Neural progenitor cell (in vitro differentiated cells): ENCODE data around the gene CENPB. TPM values are rescaled to one million over a fixed set of nuclear protein-coding genes. Genes with fewer than 3 reads are reported as not detected.

Source experiments
- DNase-seq: peaks from one replicate; pipeline ENCODE4 v3.0.0-alpha.2; 2016; ENCODE audit warnings: low spot score
- H2AFZ ChIP-seq: fragments of 200-600 bp; sonication (generic); replicated peaks from 2 replicates; pipeline ENCODE4 v1.6.1; 2016; ENCODE audit warnings: antibody characterized with exemption
- H3F3A ChIP-seq: fragments of 200-600 bp; sonication (generic); 2 replicates; pipeline ENCODE4 v1.6.1; 2016; ENCODE audit warnings: antibody characterized with exemption, low read depth
- H3K27ac ChIP-seq: fragments of 200-600 bp; sonication (generic); 2 replicates; pipeline ENCODE4 v1.5.1; 2016; ENCODE audit warnings: mild to moderate bottlenecking
- H3K27me3 ChIP-seq: fragments of 200-600 bp; sonication (generic); 2 replicates; pipeline ENCODE4 v1.6.1; 2016; ENCODE audit warnings: mild to moderate bottlenecking, moderate library complexity
- H3K36me3 ChIP-seq: fragments of 200-600 bp; sonication (generic); 2 replicates; pipeline ENCODE4 v1.5.1; 2016
- H3K4me1 ChIP-seq: fragments of 200-600 bp; sonication (generic); 2 replicates; pipeline ENCODE4 v1.6.1; 2016; ENCODE audit warnings: mixed run types
- H3K4me2 ChIP-seq: fragments of 200-600 bp; sonication (generic); 2 replicates; pipeline ENCODE4 v1.6.1; 2016
- H3K4me3 ChIP-seq: fragments of 200-600 bp; sonication (generic); 2 replicates; pipeline ENCODE4 v1.5.1; 2016
- H3K79me2 ChIP-seq: fragments of 200-600 bp; sonication (generic); 2 replicates; pipeline ENCODE4 v1.6.1; 2016; ENCODE audit warnings: low read depth
- H3K9ac ChIP-seq: fragments of 200-600 bp; sonication (generic); 2 replicates; pipeline ENCODE4 v1.6.1; 2016
- H3K9me3 ChIP-seq: fragments of 200-600 bp; sonication (generic); 2 replicates; pipeline ENCODE4 v1.5.1; 2016; ENCODE audit warnings: low read depth
- H4K20me1 ChIP-seq: fragments of 200-600 bp; sonication (generic); 2 replicates; pipeline ENCODE4 v1.6.1; 2016; ENCODE audit warnings: low read depth
- H3K27ac Mint-ChIP-seq: 3 replicates; pipeline ENCODE4 v1.8.0; 2021; ENCODE audit warnings: mixed read lengths
- H3K27me3 Mint-ChIP-seq: 2 replicates; pipeline ENCODE4 v1.8.0; 2022; ENCODE audit warnings: low read depth, mild to moderate bottlenecking, inconsistent platforms, moderate library complexity, mixed read lengths; ENCODE audit not compliant: insufficient read depth
- H3K36me3 Mint-ChIP-seq: 3 replicates; pipeline ENCODE4 v1.8.0; 2021; ENCODE audit warnings: mixed read lengths
- H3K4me1 Mint-ChIP-seq: 3 replicates; pipeline ENCODE4 v1.8.0; 2021; ENCODE audit warnings: mixed read lengths
- H3K4me3 Mint-ChIP-seq: 3 replicates; pipeline ENCODE4 v1.8.0; 2021; ENCODE audit warnings: mild to moderate bottlenecking, moderate library complexity, mixed read lengths
- H3K9me3 Mint-ChIP-seq: 3 replicates; pipeline ENCODE4 v1.8.0; 2020; ENCODE audit warnings: mixed read lengths
- EZH2 ChIP-seq: fragments of 200-600 bp; sonication (generic); IDR thresholded peaks from 2 replicates; pipeline ENCODE4 v1.6.1; 2017; ENCODE audit warnings: antibody characterized with exemption, mild to moderate bottlenecking, moderate library complexity
- EZH2phosphoT487 ChIP-seq: fragments of 200-600 bp; sonication (generic); IDR thresholded peaks from 2 replicates; pipeline ENCODE4 v1.6.1; 2017; ENCODE audit warnings: antibody characterized with exemption
- total RNA-seq: library from RNA; depleted of rRNA; stranded (reverse); fragments of >200 nt; gene quantifications from 2 replicates; pipeline ENCODE4 v1.2.3, GENCODE V29; 2015; ENCODE audit warnings: low replicate concordance
- TF ChIP-seq, protein P1 (sequence below): fragments of 200-600 bp; sonication (generic); IDR thresholded peaks from 2 replicates; pipeline ENCODE4 v1.5.1; 2017; ENCODE audit warnings: antibody characterized with exemption, mild to moderate bottlenecking

Gene CENPB
- total RNA-seq, 1 donor from 2014 or later = 5.0 TPM

DNA sequence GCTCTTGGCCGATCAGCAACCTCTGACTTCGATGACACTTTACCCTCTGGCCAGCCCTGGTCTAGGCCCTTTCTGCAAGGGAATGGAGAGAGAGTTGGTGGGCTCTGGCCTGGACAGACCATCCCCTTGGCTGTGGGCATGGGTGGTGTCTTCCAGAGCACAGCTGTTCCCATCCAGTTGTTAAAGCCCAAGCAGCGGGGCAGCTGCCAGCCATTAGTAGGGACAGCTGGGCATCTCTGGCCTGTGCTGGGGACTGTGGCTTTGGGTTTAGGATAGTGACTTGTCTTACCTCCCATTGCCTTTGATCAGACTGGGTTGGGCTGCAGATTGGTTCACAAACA lies 12.3 kb upstream of the CENPB start:
- no peak overlapping the region for H3K27ac ChIP-seq
- peak overlapping the region; percentile 92 for H3K4me3 Mint-ChIP-seq

DNA sequence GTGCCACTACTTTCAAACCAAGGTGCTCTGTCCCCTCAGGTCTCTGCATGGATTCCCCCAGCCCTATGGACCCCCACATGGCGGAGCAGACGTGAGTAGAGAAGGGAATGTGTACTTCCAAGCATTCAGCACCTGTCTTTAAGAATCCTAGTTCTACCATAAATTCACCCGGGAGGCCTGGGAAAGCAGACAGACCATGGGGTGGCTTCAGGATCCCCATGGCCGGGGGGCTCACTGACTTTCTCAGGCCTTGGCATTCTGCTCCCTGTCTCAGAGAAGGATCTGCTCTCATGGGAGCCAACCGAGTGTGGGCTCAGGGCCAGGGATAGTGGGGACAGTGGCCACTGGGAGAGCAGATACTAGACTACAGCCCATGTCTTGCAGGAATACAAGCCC lies 11.8 kb upstream of the CENPB start:
- Histone ChIP-seq H3K9ac (no peak overlapping the region), H3K79me2 (no peaks in the 10 kb centered on the region), H3K27ac (no peak overlapping the region), H3F3A (peaks cover 30% of the 10 kb centered on the region), H3K4me1 (peaks cover 28% of the 10 kb centered on the region), H3K36me3 (no peaks in the 10 kb centered on the region), H3K27me3 (peaks cover 22% of the 10 kb centered on the region), H3K9me3 (no peaks in the 10 kb centered on the region), H2AFZ (no peak overlapping the region), H4K20me1 (peaks cover 9% of the 10 kb centered on the region), H3K4me3 (no peak overlapping the region), H3K4me2 (no peak overlapping the region)
- Mint-ChIP-seq H3K36me3 (peaks cover 20% of the 10 kb centered on the region), H3K4me1 (peaks cover 58% of the 10 kb centered on the region), H3K27me3 (peaks cover 17% of the 10 kb centered on the region), H3K9me3 (no peaks in the 10 kb centered on the region), H3K27ac (peak overlapping the region; percentile 79), H3K4me3 (peak overlapping the region; percentile 92)
- TF ChIP-seq, protein P1, sequence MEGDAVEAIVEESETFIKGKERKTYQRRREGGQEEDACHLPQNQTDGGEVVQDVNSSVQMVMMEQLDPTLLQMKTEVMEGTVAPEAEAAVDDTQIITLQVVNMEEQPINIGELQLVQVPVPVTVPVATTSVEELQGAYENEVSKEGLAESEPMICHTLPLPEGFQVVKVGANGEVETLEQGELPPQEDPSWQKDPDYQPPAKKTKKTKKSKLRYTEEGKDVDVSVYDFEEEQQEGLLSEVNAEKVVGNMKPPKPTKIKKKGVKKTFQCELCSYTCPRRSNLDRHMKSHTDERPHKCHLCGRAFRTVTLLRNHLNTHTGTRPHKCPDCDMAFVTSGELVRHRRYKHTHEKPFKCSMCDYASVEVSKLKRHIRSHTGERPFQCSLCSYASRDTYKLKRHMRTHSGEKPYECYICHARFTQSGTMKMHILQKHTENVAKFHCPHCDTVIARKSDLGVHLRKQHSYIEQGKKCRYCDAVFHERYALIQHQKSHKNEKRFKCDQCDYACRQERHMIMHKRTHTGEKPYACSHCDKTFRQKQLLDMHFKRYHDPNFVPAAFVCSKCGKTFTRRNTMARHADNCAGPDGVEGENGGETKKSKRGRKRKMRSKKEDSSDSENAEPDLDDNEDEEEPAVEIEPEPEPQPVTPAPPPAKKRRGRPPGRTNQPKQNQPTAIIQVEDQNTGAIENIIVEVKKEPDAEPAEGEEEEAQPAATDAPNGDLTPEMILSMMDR = no peak
- no peak for TF ChIP-seq EZH2
- TF ChIP-seq EZH2phosphoT487 = no peak
- no peak for DNase-seq

More for the DNA sequence above, 12.3 kb upstream of the CENPB start:
- Histone ChIP-seq H2AFZ (no peak overlapping the region), H3K4me3 (no peak overlapping the region), H3K27me3 (peaks cover 22% of the 10 kb centered on the region), H3K9me3 (no peaks in the 10 kb centered on the region), H3K4me2 (peak overlapping the region; percentile 44), H4K20me1 (peaks cover 9% of the 10 kb centered on the region), H3K9ac (no peak overlapping the region), H3K4me1 (peaks cover 28% of the 10 kb centered on the region), H3F3A (peaks cover 30% of the 10 kb centered on the region), H3K36me3 (no peaks in the 10 kb centered on the region), H3K79me2 (no peaks in the 10 kb centered on the region)
- peaks cover 58% of the 10 kb centered on the region for H3K4me1 Mint-ChIP-seq
- peak overlapping the region; percentile 79 for H3K27ac Mint-ChIP-seq
- H3K27me3 Mint-ChIP-seq = peaks cover 19% of the 10 kb centered on the region
- no peak for DNase-seq
- H3K9me3 Mint-ChIP-seq = no peaks in the 10 kb centered on the region
- TF ChIP-seq EZH2 = no peak
- TF ChIP-seq, protein P1 = no peak
- TF ChIP-seq EZH2phosphoT487 = no peak
- peaks cover 25% of the 10 kb centered on the region for H3K36me3 Mint-ChIP-seq

- H3K27me3 ChIP-seq = peaks cover 22% of the 10 kb centered on the region
- H3K79me2 ChIP-seq = no peaks in the 10 kb centered on the region
- H3K4me1 ChIP-seq = peaks cover 28% of the 10 kb centered on the region
- TF ChIP-seq, protein P1 = no peak
- TF ChIP-seq EZH2phosphoT487 (no peak), EZH2 (no peak)
- H4K20me1 ChIP-seq = peaks cover 9% of the 10 kb centered on the region
- no peaks in the 10 kb centered on the region for H3K36me3 ChIP-seq
- no peak for DNase-seq
- H3K9me3 ChIP-seq = no peaks in the 10 kb centered on the region
- Mint-ChIP-seq H3K4me1 (peaks cover 56% of the 10 kb centered on the region), H3K4me3 (peak overlapping the region; percentile 92), H3K36me3 (peaks cover 15% of the 10 kb centered on the region), H3K9me3 (no peaks in the 10 kb centered on the region), H3K27me3 (peaks cover 17% of the 10 kb centered on the region), H3K27ac (peak overlapping the region; percentile 53)
- peaks cover 30% of the 10 kb centered on the region for H3F3A ChIP-seq
- H2AFZ ChIP-seq = no peak overlapping the region
- H3K4me2 ChIP-seq = peak overlapping the region; percentile 90
- H3K27ac ChIP-seq = no peak overlapping the region
- H3K9ac ChIP-seq = no peak overlapping the region
- H3K4me3 ChIP-seq = peak overlapping the region; percentile 68
Observed at GRCh38 chr20:3797592-3798372, 11.2 kb upstream of the CENPB start.
